ENCODE data around the gene CEP170B.
"Not testable (repeated sequence)": the region's sequence is repeated elsewhere in the genome, so short reads cannot be mapped to it uniquely, and the experiment has no call there.

CEP170B gene

DNA sequence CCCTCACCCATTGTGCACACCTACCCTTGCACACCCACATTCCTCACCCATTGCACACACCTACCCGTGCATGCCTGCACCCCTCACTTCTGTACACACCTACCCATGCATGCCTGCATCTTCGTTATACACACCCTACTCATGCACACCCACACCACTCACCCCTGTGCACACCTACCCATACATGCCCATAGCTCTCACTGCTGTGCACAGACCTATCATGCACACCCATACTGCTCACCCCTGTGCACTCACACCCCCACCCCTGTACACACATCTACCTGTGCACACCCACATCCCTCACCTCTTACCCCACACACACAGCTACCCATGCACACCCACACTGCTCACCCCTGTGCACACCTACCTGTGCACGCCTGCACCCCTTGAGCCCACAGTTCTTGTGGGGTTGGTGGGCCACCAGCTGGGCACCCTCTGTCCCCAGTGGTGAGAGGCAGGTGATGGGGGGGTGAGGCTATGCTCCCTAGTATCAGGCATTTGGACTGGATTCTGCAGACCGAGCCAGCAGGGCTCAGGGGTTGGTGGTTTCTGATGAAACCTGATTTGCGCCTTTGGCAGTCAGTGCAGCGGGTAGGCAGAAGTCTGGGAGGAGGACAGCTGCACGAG lies 15.6 kb downstream of the CEP170B start:
- TF ChIP-seq, protein P1, sequence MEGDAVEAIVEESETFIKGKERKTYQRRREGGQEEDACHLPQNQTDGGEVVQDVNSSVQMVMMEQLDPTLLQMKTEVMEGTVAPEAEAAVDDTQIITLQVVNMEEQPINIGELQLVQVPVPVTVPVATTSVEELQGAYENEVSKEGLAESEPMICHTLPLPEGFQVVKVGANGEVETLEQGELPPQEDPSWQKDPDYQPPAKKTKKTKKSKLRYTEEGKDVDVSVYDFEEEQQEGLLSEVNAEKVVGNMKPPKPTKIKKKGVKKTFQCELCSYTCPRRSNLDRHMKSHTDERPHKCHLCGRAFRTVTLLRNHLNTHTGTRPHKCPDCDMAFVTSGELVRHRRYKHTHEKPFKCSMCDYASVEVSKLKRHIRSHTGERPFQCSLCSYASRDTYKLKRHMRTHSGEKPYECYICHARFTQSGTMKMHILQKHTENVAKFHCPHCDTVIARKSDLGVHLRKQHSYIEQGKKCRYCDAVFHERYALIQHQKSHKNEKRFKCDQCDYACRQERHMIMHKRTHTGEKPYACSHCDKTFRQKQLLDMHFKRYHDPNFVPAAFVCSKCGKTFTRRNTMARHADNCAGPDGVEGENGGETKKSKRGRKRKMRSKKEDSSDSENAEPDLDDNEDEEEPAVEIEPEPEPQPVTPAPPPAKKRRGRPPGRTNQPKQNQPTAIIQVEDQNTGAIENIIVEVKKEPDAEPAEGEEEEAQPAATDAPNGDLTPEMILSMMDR (IDR thresholded peaks at IDR 0.05; ENCODE audit: borderline replicate concordance, insufficient read depth, low read depth, low read length): no peak

DNA sequence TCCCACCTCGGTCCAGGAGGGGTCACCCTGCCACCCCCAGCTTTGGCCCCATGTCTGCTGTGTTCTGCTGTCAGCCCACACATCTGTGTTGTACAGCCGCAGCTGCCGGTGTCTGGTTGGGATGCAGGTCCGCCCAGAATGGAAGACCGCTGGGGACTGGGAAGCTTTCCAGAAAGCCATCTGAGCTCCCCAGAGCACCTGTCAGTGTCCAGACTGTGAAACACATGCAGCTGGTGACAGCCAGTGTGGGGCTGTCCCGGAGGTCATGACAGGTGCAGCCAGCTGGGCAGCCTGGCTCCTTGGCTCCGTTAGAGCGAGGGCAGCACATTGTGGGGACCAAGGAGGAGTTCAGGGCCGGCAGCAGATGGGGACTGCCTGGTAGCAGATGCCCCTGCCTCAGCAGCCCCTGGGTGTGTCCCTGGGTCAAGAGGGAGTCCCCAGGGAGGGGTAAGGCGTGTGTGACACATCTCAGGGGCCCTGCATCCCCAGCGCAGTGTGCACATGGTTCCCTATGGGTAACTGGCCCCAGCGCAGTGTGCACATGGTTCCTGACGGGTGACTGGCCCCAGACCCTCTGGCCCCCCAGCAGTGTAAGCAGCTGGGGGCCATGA lies 16.4 kb downstream of the CEP170B start:
- H3K4me3 ChIP-seq (ENCODE audit: low read depth, low read length): no peak overlapping the region
- TF ChIP-seq, protein P1 (IDR thresholded peaks at IDR 0.05; ENCODE audit: borderline replicate concordance, insufficient read depth, low read depth, low read length): no peak

More for the DNA sequence above, 15.6 kb downstream of the CEP170B start:
- no peak overlapping the region for H3K4me3 ChIP-seq (ENCODE audit: low read depth, low read length)

DNA sequence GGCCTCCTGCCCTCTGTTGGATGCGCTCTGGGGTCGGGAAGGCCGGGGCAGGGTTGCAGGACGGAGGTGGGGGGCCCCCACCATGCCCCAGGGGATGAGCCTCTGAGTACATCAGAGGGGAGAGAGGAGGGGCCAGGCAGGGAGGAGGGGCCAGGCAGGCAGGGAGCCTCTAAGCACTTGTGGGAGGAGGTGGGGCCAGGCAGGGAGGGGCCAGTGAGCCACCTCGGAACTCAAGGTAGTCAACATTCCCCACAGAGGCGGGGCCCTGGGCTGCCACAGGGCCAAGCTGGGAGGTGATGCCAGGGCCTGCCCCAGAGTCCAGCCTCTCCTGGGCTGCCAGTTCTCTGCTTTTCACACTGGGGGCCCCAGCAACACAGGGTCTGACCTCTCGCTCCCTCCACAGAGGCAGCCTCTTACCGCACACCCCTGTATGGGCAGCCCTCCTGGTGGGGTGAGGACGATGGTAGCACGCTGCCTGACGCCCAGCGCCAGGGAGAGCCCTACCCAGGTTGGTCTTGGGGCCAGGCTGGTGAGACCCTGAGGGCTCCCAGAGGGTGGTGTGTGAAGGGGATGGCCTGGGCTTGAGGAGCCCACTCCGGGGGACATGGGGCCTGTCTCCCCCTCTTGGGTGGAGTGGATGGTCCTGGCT lies 17.4 kb downstream of the CEP170B start:
- no peak overlapping the region for H3K4me3 ChIP-seq (ENCODE audit: low read depth, low read length)
- TF ChIP-seq, protein P1 (IDR thresholded peaks at IDR 0.05; ENCODE audit: borderline replicate concordance, insufficient read depth, low read depth, low read length): no peak

DNA sequence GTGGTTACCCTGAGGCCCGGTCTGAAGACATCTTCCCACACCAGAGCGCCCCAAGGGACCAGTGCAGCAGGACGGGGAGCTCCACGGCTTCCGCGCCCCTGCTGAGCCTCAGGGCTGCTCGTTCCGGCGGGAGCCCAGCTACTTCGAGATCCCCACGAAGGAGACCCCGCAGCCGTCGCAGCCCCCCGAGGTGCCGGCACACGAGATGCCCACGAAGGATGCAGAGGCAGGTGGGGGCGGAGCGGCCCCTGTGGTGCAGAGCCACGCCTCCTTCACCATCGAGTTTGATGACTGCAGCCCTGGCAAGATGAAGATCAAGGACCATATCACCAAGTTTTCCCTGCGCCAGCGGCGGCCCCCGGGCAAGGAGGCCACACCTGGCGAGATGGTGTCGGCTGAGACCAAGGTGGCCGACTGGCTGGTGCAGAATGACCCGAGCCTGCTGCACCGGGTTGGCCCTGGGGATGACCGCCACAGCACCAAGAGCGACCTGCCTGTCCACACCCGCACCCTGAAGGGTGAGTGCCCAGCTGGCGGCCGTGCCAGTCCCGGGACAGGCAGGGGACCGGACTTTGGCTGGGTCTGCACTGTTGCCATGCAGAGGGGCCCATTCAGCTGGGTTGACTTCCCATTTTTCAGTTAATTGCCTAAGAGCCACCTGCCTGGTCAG lies 18.1 kb downstream of the CEP170B start:
- no peak overlapping the region for H3K4me3 ChIP-seq (ENCODE audit: low read depth, low read length)
- TF ChIP-seq, protein P1 (IDR thresholded peaks at IDR 0.05; ENCODE audit: borderline replicate concordance, insufficient read depth, low read depth, low read length): no peak

DNA sequence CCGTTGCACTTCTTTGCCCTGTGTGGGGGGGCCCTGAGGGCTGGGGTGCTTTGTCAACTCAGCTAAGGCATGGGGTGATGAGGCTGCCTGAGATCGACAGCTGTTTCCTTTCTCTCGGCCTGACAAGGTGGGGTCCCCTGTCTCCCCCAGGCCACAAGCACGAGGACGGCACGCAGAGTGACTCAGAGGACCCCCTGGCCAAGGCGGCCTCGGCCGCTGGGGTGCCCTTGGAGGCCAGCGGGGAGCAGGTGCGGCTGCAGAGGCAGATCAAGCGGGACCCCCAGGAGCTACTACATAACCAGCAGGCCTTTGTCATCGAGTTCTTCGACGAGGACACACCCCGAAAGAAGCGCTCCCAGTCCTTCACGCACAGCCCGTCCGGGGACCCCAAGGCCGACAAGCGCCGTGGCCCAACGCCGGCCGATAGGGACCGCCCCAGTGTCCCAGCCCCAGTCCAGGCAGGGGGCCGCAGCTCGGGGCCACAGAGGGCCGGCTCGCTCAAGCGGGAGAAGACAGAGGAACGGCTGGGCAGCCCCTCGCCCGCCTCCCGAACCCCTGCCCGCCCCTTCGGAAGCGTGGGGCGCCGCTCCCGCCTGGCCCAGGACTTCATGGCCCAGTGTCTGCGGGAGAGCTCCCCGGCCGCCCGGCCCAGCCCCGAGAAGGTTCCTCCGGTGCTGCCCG lies 18.8 kb downstream of the CEP170B start:
- H3K4me3 ChIP-seq (ENCODE audit: low read depth, low read length): no peak overlapping the region
- TF ChIP-seq, protein P1 (IDR thresholded peaks at IDR 0.05; ENCODE audit: borderline replicate concordance, insufficient read depth, low read depth, low read length): no peak

DNA sequence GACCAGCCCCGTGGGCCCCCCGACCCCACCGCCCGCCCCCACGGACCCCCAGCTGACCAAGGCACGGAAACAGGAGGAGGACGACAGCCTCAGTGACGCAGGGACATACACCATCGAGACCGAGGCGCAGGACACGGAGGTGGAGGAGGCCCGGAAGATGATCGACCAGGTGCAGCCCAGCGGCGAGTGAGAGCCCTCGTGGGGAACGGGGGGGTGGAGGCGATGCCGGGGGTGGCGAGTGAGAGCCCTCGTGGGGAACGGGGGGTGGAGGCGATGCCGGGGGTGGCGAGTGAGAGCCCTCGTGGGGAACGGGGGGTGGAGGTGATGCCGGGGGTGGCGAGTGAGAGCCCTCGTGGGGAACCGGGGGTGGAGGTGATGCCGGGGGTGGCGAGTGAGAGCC lies 19.3 kb downstream of the CEP170B start:
- H3K4me3 ChIP-seq (ENCODE audit: low read depth, low read length): not testable (repeated sequence)
